IMR-90 (cell line): ENCODE measurements around the gene SLC26A4.

Source experiments
- POLR2A ChIP-seq: IDR thresholded peaks from 2 replicates; pipeline ENCODE4 v1.6.1; 2012; ENCODE audit warnings: mild to moderate bottlenecking, low read depth, low read length
- TF ChIP-seq, protein P1 (sequence below): fragments of 150-350 bp; IDR thresholded peaks from 2 replicates; pipeline ENCODE4 v1.6.1; 2017; ENCODE audit warnings: mild to moderate bottlenecking, antibody characterized with exemption, low read length, low read depth
- TF ChIP-seq, protein P2 (sequence below): conservative IDR thresholded peaks from 2 replicates; pipeline ENCODE4 v1.5.1; 2012; ENCODE audit warnings: mild to moderate bottlenecking, low read depth, low read length, improper control_type of control experiment

DNA sequence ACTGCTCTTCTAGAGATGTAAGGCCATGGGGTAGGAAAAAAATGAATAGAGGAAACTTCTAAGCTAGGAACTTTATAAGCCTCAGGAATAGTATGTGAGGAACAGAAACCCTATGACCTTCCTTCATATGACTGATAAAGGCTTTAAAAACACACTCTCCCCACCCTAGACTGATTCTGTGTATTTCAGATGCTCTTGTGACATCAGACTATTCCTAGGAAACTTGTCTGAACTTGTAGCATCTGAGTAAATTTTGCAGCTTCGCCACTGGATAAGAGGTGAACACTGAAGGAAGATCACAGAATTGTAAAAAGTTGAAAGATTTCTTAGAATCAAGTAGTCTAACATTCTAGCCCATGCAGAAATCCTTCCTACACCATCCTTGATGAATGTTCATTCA is 52.3 kb downstream of the SLC26A4 start:
- TF ChIP-seq, protein P1, sequence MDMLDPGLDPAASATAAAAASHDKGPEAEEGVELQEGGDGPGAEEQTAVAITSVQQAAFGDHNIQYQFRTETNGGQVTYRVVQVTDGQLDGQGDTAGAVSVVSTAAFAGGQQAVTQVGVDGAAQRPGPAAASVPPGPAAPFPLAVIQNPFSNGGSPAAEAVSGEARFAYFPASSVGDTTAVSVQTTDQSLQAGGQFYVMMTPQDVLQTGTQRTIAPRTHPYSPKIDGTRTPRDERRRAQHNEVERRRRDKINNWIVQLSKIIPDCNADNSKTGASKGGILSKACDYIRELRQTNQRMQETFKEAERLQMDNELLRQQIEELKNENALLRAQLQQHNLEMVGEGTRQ = no peak
- TF ChIP-seq, protein P2, sequence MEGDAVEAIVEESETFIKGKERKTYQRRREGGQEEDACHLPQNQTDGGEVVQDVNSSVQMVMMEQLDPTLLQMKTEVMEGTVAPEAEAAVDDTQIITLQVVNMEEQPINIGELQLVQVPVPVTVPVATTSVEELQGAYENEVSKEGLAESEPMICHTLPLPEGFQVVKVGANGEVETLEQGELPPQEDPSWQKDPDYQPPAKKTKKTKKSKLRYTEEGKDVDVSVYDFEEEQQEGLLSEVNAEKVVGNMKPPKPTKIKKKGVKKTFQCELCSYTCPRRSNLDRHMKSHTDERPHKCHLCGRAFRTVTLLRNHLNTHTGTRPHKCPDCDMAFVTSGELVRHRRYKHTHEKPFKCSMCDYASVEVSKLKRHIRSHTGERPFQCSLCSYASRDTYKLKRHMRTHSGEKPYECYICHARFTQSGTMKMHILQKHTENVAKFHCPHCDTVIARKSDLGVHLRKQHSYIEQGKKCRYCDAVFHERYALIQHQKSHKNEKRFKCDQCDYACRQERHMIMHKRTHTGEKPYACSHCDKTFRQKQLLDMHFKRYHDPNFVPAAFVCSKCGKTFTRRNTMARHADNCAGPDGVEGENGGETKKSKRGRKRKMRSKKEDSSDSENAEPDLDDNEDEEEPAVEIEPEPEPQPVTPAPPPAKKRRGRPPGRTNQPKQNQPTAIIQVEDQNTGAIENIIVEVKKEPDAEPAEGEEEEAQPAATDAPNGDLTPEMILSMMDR = no peak
- no peak for TF ChIP-seq POLR2A
